HepG2 (cell line): ENCODE data around the gene TXNDC12. TPM values are rescaled to one million over a fixed set of nuclear protein-coding genes. Genes with fewer than 3 reads are reported as not detected.

Experiments used
- ARNTL ChIP-seq: sonication (generic); formaldehyde crosslinking; IDR thresholded peaks from 2 replicates; pipeline ENCODE4 v1.4.0; 2020; ENCODE audit warnings: mild to moderate bottlenecking, missing genetic modification reagents
- ASH2L ChIP-seq: fragments of 300-600, 200-600 bp; sonication (generic); IDR thresholded peaks from 2 replicates; pipeline ENCODE4 v1.7.0; 2017; ENCODE audit warnings: low read depth, mild to moderate bottlenecking, moderate library complexity, mixed read lengths, low read length; ENCODE audit not compliant: insufficient read length
- ATF1 ChIP-seq: IDR thresholded peaks from 2 replicates; pipeline ENCODE4 v1.6.1; 2016; ENCODE audit warnings: mild to moderate bottlenecking, control low read depth
- CBX5 ChIP-seq: sonication (generic); formaldehyde crosslinking; IDR thresholded peaks from 2 replicates; pipeline ENCODE4 v1.4.0; 2020; ENCODE audit warnings: missing genetic modification reagents, borderline replicate concordance
- ERF ChIP-seq: IDR thresholded peaks from 2 replicates; pipeline ENCODE4 v1.6.1; 2018; ENCODE audit warnings: missing biosample characterization, missing genetic modification reagents
- JDP2 ChIP-seq: sonication (generic); formaldehyde crosslinking; IDR thresholded peaks from 2 replicates; pipeline ENCODE4 v1.8.1; 2022; ENCODE audit warnings: missing genetic modification reagents, borderline replicate concordance
- MAFK ChIP-seq, 2 experiments: IDR thresholded peaks in 1 of 2; conservative IDR thresholded peaks in 1 of 2; 2 replicates each; pipeline ENCODE4 v1.6.1; 2011; ENCODE audit warnings: improper control_type of control experiment in 2 of 2, low read length in 2 of 2
- MEF2D ChIP-seq: sonication (generic); formaldehyde crosslinking; IDR thresholded peaks from 2 replicates; pipeline ENCODE4 v1.5.1; 2020; ENCODE audit warnings: mild to moderate bottlenecking, missing genetic modification reagents
- MEIS1 ChIP-seq: sonication (generic); formaldehyde crosslinking; IDR thresholded peaks from 2 replicates; pipeline ENCODE4 v1.9.0; 2021; ENCODE audit warnings: mild to moderate bottlenecking, missing genetic modification reagents, moderate library complexity, borderline replicate concordance
- NFIC ChIP-seq: IDR thresholded peaks from 2 replicates; pipeline ENCODE4 v1.6.1; 2012; ENCODE audit warnings: mild to moderate bottlenecking, low read length, inconsistent platforms
- NR2F6 ChIP-seq, 2 experiments: IDR thresholded peaks; 2 replicates each; pipeline ENCODE4 v1.6.1; 2016; ENCODE audit warnings: antibody characterized with exemption in 1 of 2, mild to moderate bottlenecking in 1 of 2
- NRL ChIP-seq: sonication (generic); formaldehyde crosslinking; IDR thresholded peaks from 2 replicates; pipeline ENCODE4 v1.5.0; 2020; ENCODE audit warnings: missing genetic modification reagents, mild to moderate bottlenecking, moderate library complexity, borderline replicate concordance
- RORA ChIP-seq: sonication (generic); formaldehyde crosslinking; IDR thresholded peaks from 2 replicates; pipeline ENCODE4 v1.5.0; 2020; ENCODE audit warnings: mild to moderate bottlenecking, missing genetic modification reagents, moderate library complexity
- SAP130 ChIP-seq: IDR thresholded peaks from 2 replicates; pipeline ENCODE4 v1.6.1; 2016; ENCODE audit warnings: low read depth
- ZBTB20 ChIP-seq: sonication (generic); formaldehyde crosslinking; IDR thresholded peaks from 2 replicates; pipeline ENCODE4 v1.8.1; 2023; ENCODE audit warnings: missing genetic modification reagents, low read depth, mild to moderate bottlenecking, borderline replicate concordance
- ZBTB21 ChIP-seq: sonication (generic); formaldehyde crosslinking; IDR thresholded peaks from 2 replicates; pipeline ENCODE4 v1.4.0; 2020; ENCODE audit warnings: missing genetic modification reagents
- ZNF136 ChIP-seq: sonication (generic); formaldehyde crosslinking; IDR thresholded peaks from 2 replicates; pipeline ENCODE4 v1.8.1; 2022; ENCODE audit warnings: low read depth, mild to moderate bottlenecking, moderate library complexity, missing genetic modification reagents
- ZNF501 ChIP-seq: sonication (generic); formaldehyde crosslinking; IDR thresholded peaks from 2 replicates; pipeline ENCODE4 v1.5.1; 2020; ENCODE audit warnings: mild to moderate bottlenecking, moderate library complexity, missing genetic modification reagents
- polyA plus RNA-seq, 8 experiments: library from polyadenylated mRNA; depleted of rRNA in 3 of 8; stranded (reverse) in 7 of 8; unstranded in 1 of 8; fragments of >200 nt; fragmentation: Illumina TruSeq in 4 of 8; extraction: Trizol in 4 of 8; gene quantifications; 2 replicates each; pipeline versions ENCODE4 v1.2.1 to v1.2.3, GENCODE V29; 2011 to 2016; ENCODE audit warnings: low read depth in 4 of 8, missing spikeins in 1 of 8, mixed read lengths in 1 of 8; ENCODE audit not compliant: insufficient read depth in 1 of 8
- total RNA-seq, 5 experiments: library from RNA; depleted of rRNA; stranded (reverse); fragments of >200 nt; fragmentation: Illumina TruSeq; extraction: Trizol; gene quantifications; 2 replicates each; pipeline ENCODE4 v1.2.3, GENCODE V29; 2016; ENCODE audit warnings: low read depth in 1 of 5
- TF ChIP-seq, protein P1 (sequence below): sonication (generic); formaldehyde crosslinking; IDR thresholded peaks from 2 replicates; pipeline ENCODE4 v1.9.0; 2021; ENCODE audit warnings: missing genetic modification reagents, borderline replicate concordance
- TF ChIP-seq, protein P2 (sequence below): sonication (generic); formaldehyde crosslinking; IDR thresholded peaks from 2 replicates; pipeline ENCODE4 v1.4.0; 2020; ENCODE audit warnings: mild to moderate bottlenecking, missing genetic modification reagents, borderline replicate concordance
- TF ChIP-seq, protein P3 (sequence below): sonication (generic); IDR thresholded peaks from 2 replicates; pipeline ENCODE4 v1.6.1; 2016; ENCODE audit warnings: low read depth, borderline replicate concordance

Gene TXNDC12
- total and polyA plus RNA-seq, 2 of the 13 experiments (the other 11 are each of a cell fraction or from before 2014, with no cell fraction given): 65.6 to 67.2 TPM

DNA sequence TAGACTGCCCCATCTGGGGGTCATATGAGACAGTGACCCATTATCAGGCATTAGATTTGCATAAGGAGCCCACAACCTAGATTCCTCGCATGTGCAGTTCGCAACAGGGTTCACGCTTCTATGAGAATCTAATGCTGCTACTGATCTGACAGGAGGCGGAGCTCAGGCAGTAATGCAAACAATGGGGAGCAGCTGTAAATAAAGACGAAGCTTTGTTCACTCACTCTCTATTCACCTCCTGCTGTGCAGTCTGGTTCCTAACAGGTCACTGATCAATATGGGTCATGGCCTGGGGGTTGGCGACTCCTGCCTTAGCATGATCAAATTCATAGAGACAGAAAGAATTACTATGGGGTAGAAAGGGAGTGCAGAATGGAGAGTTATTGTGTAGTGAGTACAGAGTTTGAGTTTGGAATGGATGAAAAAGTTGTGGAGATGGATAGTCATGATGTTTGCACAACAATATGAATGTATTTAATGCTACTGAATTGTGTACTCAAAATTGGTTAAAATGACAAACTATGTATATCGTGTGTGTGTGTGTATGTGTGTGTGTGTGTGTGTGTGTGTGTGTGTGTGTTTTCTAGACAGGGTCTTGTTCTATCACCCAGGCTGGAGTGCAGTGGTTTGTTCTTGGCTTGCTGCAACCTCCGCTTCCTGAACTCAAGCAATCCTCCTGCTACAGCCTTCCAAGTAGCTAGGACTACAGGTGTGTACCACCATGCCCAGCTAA, 43.3 kb upstream of the TXNDC12 start (continued):
- TF ChIP-seq, protein P1, sequence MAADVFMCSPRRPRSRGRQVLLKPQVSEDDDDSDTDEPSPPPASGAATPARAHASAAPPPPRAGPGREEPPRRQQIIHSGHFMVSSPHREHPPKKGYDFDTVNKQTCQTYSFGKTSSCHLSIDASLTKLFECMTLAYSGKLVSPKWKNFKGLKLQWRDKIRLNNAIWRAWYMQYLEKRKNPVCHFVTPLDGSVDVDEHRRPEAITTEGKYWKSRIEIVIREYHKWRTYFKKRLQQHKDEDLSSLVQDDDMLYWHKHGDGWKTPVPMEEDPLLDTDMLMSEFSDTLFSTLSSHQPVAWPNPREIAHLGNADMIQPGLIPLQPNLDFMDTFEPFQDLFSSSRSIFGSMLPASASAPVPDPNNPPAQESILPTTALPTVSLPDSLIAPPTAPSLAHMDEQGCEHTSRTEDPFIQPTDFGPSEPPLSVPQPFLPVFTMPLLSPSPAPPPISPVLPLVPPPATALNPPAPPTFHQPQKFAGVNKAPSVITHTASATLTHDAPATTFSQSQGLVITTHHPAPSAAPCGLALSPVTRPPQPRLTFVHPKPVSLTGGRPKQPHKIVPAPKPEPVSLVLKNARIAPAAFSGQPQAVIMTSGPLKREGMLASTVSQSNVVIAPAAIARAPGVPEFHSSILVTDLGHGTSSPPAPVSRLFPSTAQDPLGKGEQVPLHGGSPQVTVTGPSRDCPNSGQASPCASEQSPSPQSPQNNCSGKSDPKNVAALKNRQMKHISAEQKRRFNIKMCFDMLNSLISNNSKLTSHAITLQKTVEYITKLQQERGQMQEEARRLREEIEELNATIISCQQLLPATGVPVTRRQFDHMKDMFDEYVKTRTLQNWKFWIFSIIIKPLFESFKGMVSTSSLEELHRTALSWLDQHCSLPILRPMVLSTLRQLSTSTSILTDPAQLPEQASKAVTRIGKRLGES (CRISPR knock-in tag): no peak
- TF ChIP-seq NFIC (no peak), CBX5 (CRISPR knock-in tag) (0 out of 2 replicates have a peak, but pooled peaks have one; percentile 28), MEF2D (peak; percentile 64), JDP2 (CRISPR knock-in tag) (no peak), ZNF136 (CRISPR knock-in tag) (no peak), SAP130 (CRISPR knock-in tag) (peak; percentile 79), MAFK (conservative IDR thresholded peaks at IDR 0.05 in 1 of 2, IDR thresholded peaks at IDR 0.05 in 1 of 2; ENCODE audit: low read length in 2 of 2) (no peak), ERF (CRISPR knock-in tag) (0 out of 2 replicates have a peak, but pooled peaks have one; percentile 44), ATF1 (CRISPR knock-in tag) (no peak), ARNTL (CRISPR knock-in tag) (no peak), ZBTB20 (CRISPR knock-in tag) (no peak), ZNF501 (CRISPR knock-in tag) (no peak), MEIS1 (no peak), RORA (no peak), ZBTB21 (CRISPR knock-in tag) (peak; percentile 17; the same call in 1 of the 2 replicates), NR2F6 (IDR thresholded peaks at IDR 0.05) (peak; percentile 97), NR2F6 (CRISPR knock-in tag; IDR thresholded peaks at IDR 0.05) (peak; percentile 97), ASH2L (peak; percentile 58), NRL (CRISPR knock-in tag) (no peak)
- TF ChIP-seq, protein P2, sequence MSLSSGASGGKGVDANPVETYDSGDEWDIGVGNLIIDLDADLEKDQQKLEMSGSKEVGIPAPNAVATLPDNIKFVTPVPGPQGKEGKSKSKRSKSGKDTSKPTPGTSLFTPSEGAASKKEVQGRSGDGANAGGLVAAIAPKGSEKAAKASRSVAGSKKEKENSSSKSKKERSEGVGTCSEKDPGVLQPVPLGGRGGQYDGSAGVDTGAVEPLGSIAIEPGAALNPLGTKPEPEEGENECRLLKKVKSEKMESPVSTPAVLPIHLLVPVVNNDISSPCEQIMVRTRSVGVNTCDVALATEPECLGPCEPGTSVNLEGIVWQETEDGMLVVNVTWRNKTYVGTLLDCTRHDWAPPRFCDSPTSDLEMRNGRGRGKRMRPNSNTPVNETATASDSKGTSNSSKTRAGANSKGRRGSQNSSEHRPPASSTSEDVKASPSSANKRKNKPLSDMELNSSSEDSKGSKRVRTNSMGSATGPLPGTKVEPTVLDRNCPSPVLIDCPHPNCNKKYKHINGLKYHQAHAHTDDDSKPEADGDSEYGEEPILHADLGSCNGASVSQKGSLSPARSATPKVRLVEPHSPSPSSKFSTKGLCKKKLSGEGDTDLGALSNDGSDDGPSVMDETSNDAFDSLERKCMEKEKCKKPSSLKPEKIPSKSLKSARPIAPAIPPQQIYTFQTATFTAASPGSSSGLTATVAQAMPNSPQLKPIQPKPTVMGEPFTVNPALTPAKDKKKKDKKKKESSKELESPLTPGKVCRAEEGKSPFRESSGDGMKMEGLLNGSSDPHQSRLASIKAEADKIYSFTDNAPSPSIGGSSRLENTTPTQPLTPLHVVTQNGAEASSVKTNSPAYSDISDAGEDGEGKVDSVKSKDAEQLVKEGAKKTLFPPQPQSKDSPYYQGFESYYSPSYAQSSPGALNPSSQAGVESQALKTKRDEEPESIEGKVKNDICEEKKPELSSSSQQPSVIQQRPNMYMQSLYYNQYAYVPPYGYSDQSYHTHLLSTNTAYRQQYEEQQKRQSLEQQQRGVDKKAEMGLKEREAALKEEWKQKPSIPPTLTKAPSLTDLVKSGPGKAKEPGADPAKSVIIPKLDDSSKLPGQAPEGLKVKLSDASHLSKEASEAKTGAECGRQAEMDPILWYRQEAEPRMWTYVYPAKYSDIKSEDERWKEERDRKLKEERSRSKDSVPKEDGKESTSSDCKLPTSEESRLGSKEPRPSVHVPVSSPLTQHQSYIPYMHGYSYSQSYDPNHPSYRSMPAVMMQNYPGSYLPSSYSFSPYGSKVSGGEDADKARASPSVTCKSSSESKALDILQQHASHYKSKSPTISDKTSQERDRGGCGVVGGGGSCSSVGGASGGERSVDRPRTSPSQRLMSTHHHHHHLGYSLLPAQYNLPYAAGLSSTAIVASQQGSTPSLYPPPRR: peak; percentile 93
- TF ChIP-seq, protein P3, sequence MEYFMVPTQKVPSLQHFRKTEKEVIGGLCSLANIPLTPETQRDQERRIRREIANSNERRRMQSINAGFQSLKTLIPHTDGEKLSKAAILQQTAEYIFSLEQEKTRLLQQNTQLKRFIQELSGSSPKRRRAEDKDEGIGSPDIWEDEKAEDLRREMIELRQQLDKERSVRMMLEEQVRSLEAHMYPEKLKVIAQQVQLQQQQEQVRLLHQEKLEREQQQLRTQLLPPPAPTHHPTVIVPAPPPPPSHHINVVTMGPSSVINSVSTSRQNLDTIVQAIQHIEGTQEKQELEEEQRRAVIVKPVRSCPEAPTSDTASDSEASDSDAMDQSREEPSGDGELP: peak; percentile 85
